Bone marrow (tissue), 2 donors: ENCODE measurements around the gene GAL3ST1.

Experiments
- DNase-seq, 2 donors: peaks; one replicate each; lab custom pipeline; 2025; lab: John Stamatoyannopoulos, UW

GAL3ST1 gene

GRCh38 chr22:30531651-30532608, 42.5 kb downstream of the GAL3ST1 start:
- no peak for DNase-seq

GRCh38 chr22:30526656-30527055, 47.8 kb downstream of the GAL3ST1 start:
- DNase-seq, result no peak

- DNase-seq, result no peak
These were observed 50.6 kb downstream of the GAL3ST1 start for GRCh38 chr22:30523646-30524489.

- no peak for DNase-seq
These were observed 52.9 kb downstream of the GAL3ST1 start for GRCh38 chr22:30521368-30522156.

GRCh38 chr22:30519842-30520425, 54.5 kb downstream of the GAL3ST1 start:
- DNase-seq, result no peak

GRCh38 chr22:30516731-30517130, 57.7 kb downstream of the GAL3ST1 start:
- no peak for DNase-seq

- no peak for DNase-seq
These were observed 58.2 kb downstream of the GAL3ST1 start for GRCh38 chr22:30516273-30516672.

GRCh38 chr22:30514252-30514651, 60.2 kb downstream of the GAL3ST1 start:
- no peak for DNase-seq

GRCh38 chr22:30513462-30513861, 61.0 kb downstream of the GAL3ST1 start:
- no peak for DNase-seq

GRCh38 chr22:30511911-30512310, 62.6 kb downstream of the GAL3ST1 start:
- DNase-seq, result no peak

GRCh38 chr22:30511109-30511508, 63.4 kb downstream of the GAL3ST1 start:
- no peak for DNase-seq

GRCh38 chr22:30508216-30508615, 66.2 kb downstream of the GAL3ST1 start:
- DNase-seq, result no peak

- DNase-seq, result no peak
These were observed 66.8 kb downstream of the GAL3ST1 start for GRCh38 chr22:30507670-30508069.

- no peak for DNase-seq
These were observed 67.9 kb downstream of the GAL3ST1 start for GRCh38 chr22:30506507-30506968.
